GM19238 (cell line): ENCODE data around the gene INPP1.
"Not testable (repeated sequence)": the region's sequence is repeated elsewhere in the genome, so short reads cannot be mapped to it uniquely, and the experiment has no call there.

Experiments used
- DNase-seq: peaks from one replicate; pipeline ENCODE4 v3.0.0; 2011; ENCODE audit warnings: low spot score; ENCODE audit not compliant: insufficient read length

The INPP1 gene

GRCh38 chr2:190343536-190344275, at the start of gene INPP1:
Gene INPP1 (plus strand): TSS chr2:190343589. CDS start chr2:190360103, 16,514 bp downstream.
- DNase-seq, result peak; percentile 40

DNA sequence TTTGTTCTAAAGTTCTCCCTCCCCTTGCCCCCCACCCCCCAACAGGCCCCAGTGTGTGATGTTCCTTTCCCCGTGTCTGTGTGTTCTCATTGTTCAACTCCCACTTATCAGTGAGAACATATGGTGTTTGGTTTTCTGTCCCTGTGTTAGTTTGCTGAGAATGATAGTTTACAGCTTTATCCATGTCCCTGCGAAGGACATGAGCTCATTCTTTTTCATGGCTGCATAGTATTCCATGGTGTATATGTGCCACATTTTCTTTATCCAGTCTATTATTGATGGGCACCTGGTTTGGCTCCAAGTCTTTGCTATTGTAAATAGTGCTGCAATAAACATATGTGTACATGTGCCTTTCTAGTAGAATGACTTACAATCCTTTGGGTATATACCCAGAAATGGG, 45.5 kb upstream of the INPP1 start:
- DNase-seq, result not testable (repeated sequence)

GRCh38 chr2:190301032-190301431, 42.4 kb upstream of the INPP1 start:
- no peak for DNase-seq

DNA sequence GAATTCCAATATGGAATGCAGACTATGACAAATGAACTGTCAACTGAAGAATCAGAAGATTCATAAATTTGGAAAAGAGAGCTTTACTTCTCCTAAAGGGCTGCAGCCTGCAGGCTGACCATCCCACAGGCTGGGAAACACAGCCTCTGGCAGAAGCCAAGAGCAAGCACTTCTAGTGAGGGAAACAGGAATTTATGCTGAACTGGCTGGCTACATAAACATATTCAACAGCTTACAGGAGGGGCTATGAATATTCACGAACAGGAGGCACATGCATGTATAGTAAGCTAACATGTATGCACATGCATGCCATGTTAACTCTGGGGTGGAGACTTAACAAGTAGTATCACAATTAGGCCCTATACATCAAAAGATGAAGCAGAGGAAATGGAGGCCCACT, 41.3 kb upstream of the INPP1 start:
- no peak for DNase-seq

DNA sequence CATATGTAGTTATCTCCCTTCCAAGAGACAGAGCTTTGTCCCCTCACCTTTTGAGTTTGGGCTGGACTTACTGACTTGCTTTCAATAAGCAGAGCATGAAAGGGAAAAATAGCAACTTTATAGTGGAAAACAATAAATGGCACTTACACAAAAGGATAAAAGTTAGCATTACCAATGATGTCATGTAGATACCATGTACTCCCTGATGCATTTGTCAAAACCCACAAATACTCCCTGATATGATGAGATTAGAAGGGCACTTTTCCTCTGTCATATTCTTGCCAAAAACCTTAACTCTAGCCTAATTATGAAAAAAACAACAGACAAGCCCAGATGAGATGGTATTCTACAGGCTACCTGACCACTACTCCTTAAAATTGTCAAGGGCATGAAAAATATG, 39.7 kb upstream of the INPP1 start:
- DNase-seq, result no peak

DNA sequence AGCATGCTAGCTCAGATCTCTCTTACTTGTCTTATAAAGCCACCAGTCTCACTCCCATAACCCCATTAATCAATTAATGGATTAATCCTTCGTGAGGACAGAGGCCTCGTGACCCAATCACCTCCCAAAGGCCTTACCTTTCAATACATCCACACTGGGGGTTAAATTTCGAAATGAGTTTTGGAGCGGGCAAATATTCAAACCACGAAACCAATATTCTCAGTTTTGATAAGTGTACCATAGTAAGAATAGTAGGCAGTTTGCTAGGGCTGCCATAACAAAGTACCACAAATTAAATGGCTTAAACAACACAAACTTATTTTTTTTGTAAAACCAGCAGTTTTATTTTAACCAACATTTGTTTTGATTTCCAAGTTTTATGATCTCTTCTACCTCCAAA, 39.0 kb upstream of the INPP1 start:
- no peak for DNase-seq

DNA sequence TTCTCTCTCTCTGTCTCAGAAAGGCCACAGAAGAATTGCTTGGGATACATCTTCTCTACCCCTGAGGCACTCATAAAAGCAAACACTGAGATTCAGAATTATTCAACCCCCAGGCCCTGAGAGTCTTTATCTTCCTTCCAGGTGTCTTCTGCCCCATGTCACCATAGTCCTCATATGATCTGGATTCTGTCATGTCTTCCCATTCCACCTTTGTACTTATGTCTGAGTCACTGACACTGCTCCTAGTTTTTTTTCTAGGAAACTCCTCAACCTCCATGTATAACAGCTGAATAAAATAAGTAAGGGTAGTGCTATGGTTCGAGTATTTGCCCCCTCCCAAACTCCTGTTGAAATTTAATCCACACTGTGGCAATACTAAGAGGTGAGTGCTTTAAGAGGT, 35.4 kb upstream of the INPP1 start:
- no peak for DNase-seq

- DNase-seq, result no peak
Measured at GRCh38 chr2:190311893-190312634, 31.3 kb upstream of the INPP1 start.

DNA sequence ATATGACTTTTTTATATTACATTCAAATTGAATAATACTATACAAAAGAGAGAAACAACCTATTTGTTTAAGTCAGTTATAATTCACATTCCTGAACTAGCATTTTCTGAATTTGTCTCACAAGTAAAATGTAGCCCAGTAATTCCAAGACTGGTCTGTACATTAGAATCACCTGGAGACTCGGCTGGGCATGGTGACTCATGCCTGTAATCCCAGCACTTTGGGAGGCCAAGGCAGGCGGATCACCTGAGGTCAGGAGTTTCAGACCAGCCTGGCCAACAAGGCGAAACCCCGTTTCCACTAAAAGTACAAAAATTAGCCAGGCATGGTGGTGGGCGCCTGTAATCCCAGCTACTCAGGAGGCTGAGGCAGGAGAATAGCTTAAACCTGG, 30.8 kb upstream of the INPP1 start:
- DNase-seq, result not testable (repeated sequence)

DNA sequence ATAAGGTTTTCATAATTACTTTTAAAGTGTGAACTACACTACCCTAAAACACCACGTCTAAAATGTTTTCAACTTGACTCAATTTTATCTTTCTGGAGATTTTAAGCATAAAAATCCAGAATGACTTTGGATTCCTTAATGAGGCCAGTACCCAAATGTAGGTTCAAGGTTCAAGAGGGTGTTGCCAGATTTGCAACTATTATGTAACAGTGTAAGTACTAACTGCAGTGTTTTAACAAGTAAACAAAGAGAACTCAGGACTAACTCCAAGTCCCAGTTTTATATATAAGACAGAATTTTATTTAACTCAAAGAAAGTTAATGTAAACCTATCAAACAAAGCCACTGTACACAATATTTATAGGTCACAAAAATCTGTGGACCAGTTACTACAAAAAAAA, 29.5 kb upstream of the INPP1 start:
- DNase-seq, result no peak

- no peak for DNase-seq
Measured at GRCh38 chr2:190315273-190315672, 28.1 kb upstream of the INPP1 start.

GRCh38 chr2:190318514-190318913, 24.9 kb upstream of the INPP1 start:
- no peak for DNase-seq

DNA sequence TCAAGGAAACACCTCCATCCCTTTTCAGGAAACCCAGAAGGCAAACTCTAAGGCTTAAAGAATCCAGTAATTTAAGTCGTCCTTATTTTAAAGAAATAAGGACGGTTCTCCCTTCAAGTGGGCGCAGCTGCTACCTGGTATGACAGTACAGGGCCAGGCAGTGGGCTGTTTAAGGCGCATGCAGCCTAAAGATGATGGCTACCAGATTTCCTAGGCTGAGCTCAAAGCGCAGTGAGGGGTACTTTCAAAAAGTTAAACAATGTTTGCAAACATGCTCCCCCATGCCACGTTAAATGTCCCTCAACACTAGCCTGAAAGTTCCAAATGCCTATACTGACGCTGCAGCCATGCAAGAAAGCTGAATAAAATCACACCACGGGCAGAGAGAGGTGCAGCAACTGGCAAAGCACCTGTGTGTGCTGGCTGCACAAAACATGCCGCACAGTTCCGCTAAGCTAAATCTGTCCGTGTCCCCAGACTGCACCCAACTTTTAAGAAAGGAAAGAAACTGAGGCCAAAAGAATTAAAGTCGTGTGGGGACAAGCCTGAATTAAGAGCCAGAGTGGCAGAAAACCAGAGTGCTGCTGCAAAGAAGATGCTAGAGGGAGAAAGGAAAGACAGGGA, 24.3 kb upstream of the INPP1 start:
- no peak for DNase-seq

DNA sequence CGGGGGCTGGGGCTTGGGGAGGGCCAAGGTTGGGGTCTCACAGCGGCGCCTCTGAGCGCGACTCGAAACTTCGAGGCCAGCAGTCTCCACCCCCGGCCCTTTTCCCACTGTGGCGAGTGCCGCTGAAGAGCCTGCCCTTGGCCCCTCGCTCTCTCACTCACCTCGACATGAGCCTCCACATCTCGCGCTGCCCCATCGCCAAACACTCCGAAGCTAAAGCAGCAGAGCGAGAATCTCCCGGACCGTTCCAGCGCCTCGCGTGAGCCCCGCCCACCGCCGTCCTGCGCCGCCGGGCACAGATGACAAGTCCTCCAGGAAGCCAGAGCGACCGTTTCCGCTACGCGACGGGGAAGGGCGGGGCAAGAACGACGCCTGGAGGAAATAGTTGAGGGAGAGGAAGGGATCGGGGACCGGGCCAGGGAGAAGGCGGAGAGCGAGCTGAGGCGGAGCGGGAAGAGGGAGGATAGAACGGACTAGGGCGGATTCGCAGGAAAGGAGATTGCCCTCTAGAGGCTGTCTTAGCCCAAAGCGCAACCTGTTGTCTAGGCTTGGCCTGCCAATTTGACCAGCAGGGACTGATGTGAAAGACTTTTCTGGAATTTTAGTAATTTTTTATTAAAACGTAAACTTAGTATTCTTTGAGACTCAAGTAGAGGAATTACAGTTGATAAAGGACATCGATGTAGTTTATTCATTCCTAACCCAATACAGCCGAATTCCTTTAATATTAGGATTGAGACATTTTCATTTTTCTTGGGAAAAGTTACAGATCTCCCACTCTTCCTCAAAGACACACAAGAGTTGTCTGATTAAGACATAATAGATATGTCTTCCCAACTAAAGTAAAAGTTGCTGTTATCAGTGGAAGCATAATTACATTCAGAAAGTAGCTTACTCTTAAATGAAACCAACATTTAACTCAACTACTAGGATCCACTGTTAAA, 23.6 kb upstream of the INPP1 start, which contains the start of gene HIBCH:
Gene HIBCH (minus strand): TSS at position 272 of the 944 bp plus-strand sequence. CDS start 76 bp downstream, at position 196.
- DNase-seq, result peak; percentile 66

- no peak for DNase-seq
Measured at GRCh38 chr2:190320696-190321095, 22.7 kb upstream of the INPP1 start.

DNA sequence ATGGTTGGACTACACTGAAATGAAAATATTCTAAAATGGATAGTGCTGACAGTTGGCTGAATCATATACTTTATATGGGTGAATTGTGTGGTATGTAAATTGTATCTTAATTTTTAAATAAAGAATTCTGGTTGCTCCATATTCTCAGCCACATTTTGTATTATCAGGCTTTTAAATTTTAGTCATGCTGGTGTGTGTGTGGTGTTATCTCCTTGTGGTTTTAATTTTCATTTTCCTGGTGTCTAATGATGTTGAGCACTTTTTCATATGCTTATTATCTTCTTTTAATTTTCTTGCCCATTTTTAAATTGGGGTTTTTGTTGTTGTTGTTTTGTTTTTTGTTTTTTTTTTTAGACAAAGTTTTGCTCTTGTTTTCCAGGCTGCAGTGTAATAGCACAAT, 20.0 kb upstream of the INPP1 start:
- no peak for DNase-seq

- DNase-seq, result no peak
Measured at GRCh38 chr2:190325588-190325987, 17.8 kb upstream of the INPP1 start.

DNA sequence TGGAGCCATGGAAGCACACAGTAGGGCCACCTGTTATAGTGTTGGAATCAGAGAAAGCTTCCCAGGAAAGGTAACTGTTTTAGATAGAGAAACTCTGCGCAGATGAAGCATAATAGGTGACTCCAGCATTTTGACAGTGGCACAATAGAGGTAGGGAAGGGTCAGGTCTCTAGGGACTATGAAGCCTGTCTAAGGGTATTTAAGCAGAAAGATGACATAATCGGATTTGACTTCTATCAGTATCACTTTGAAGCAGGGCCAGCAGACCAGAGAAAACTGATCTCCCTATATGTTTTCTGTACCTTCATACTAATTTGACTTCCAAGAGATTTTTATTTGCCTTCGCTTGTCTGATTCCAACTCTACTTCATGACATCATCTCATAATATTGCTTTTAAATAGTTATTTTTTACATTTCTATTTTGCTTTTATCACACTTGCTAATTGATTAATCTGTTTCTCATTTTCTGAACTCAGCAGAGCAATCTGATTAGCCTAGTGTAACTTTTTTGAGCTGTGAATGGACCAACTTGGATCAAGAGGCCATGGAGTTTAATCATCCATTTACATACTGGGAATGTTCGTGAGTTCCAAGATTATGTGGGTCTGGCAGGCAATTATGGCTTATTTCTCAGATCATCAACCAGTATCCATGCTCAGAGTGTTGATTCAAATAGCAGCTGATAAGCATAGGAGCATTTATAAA, 15.4 kb upstream of the INPP1 start:
- DNase-seq, result no peak

GRCh38 chr2:190328573-190329147, 14.7 kb upstream of the INPP1 start:
- DNase-seq, result no peak

DNA sequence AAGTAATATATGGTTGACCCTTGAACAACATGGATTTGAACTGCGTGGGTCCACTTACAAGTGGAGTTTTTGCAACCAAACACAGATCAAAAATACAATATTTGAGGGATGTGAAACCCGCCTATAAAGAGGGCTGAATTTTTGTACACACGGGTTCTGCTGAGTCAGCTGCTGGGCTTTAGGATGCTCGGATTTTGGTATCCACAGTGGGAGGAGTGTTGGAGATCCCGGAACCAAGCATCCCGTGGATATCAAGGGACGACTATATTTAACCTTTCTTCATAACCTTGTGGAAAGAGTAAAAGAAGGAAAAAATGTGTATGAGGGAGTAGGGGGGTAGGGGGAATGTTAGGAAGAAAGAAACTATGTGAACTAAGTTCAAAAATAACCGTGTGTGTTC, 10.0 kb upstream of the INPP1 start:
- DNase-seq, result no peak
